Ovary (tissue), 9 donors: Measurements from ENCODE around the gene LSM14A. TPM values are rescaled to one million over a fixed set of nuclear protein-coding genes. Genes with fewer than 3 reads are reported as not detected.

Source experiments
- DNase-seq, 5 donors: peaks; one replicate each; pipeline ENCODE4 v3.0.0-alpha.2; 2019 to 2020
- H3K27ac ChIP-seq, 2 donors: fragments of 200-600 bp; one replicate each; pipeline versions ENCODE4 v1.5.1 to v1.8.0; 2019 to 2022
- H3K27me3 ChIP-seq: fragments of 200-600 bp; one replicate; pipeline ENCODE4 v1.8.0; 2022
- H3K36me3 ChIP-seq: fragments of 200-600 bp; sonication (generic); one replicate; pipeline ENCODE4 v1.5.1; 2019
- H3K4me1 ChIP-seq: one replicate; pipeline ENCODE4 v1.8.1; 2013; ENCODE audit warnings: mild to moderate bottlenecking, moderate library complexity; ENCODE audit not compliant: insufficient read depth
- H3K4me3 ChIP-seq: fragments of 200-600 bp; sonication (generic); one replicate; pipeline ENCODE4 v1.5.1; 2017
- H3K9me3 ChIP-seq, 2 donors: fragments of 200-600 bp in 1 of 2; sonication (generic) in 1 of 2; one replicate each; pipeline versions ENCODE4 v1.5.1 to v1.8.1; 2013 to 2019; ENCODE audit warnings: mild to moderate bottlenecking in 1 of 2, moderate library complexity in 1 of 2
- CTCF ChIP-seq, 3 donors: fragments of 450-650 bp in 2 of 3; fragments of 200-600 bp in 1 of 3; IDR thresholded peaks; one replicate each; pipeline versions ENCODE4 v1.5.1 to v1.8.0; 2016 to 2022; ENCODE audit warnings: antibody characterized with exemption in 3 of 3, mild to moderate bottlenecking in 1 of 3
- EP300 ChIP-seq: sonication (generic); formaldehyde crosslinking; IDR thresholded peaks from one replicate; pipeline ENCODE4 v1.6.1; 2017; ENCODE audit warnings: antibody characterized with exemption
- POLR2A ChIP-seq: fragments of 450-650 bp; IDR thresholded peaks from one replicate; pipeline ENCODE4 v1.6.1; 2017; ENCODE audit warnings: antibody characterized with exemption, mild to moderate bottlenecking, moderate library complexity
- WGBS, 3 donors: extraction: QIAGEN DNeasy Blood & Tissue Kit in 1 of 3; methylation state at CpG; one replicate each; pipeline versions ENCODE4 v1.1.5 to v1.1.7; 2013 to 2017; 5-methylcytosine and 5-hydroxymethylcytosine counted together
- intact Hi-C, 4 donors: fragments of 100-400 bp; cut with DNase I; formaldehyde crosslinking; loops; one replicate each; pipeline versions ENCODE4 v1.11.0 to v1.15.1; 2022 to 2023
- polyA plus RNA-seq, 2 donors: library from polyadenylated mRNA; stranded (reverse); fragments of 200-250 nt in 1 of 2; fragments of 350-450 nt in 1 of 2; fragmentation: Illumina TruSeq in 1 of 2; extraction: RNeasy Lipid Tissue Mini Kit (QIAGEN cat#74804) in 1 of 2; gene quantifications; one replicate each; pipeline ENCODE4 v1.2.3, GENCODE V29; 2013 to 2014
- total RNA-seq, 7 donors: library from RNA; depleted of rRNA in 2 of 7; stranded (reverse); fragments of >200 nt in 2 of 7; fragmentation: NEBNext Ultra II Directional in 3 of 7; extraction: Animal tissue kit (Norgen Biotek cat#: 25700) in 3 of 7; gene quantifications; one replicate each; pipeline versions ENCODE4 v1.1.0 to v1.2.4, GENCODE V29; 2016 to 2023
- donor health status: DM: no; HTN: no; CAD: no; lungs with moderate emphysema.
- donor health status: DM: no; HTN: no; CAD: no.
- donor health status: Bipolar disorder and iron deficiency.
- donor health status: DM: yes; HTN: yes; CAD: no.
- donor health status: DM: no; HTN: no; CAD: no.
- donor health status: DM: yes; HTN: yes; CAD: no.

LSM14A gene
- total and polyA plus RNA-seq, 9 donors, result 85.8 to 130 (median 114) TPM

GRCh38 chr19:34273121-34273520 lies 100.8 kb downstream of the LSM14A start:
- peaks cover 13% of the 10 kb centered on the region for H3K4me1 ChIP-seq
- no peak overlapping the region for H3K27ac ChIP-seq
- intact Hi-C loops, result loop anchor here in 1 of 4 donors (10.0 kb wide), 1 partner anchor 52 kb away; no protein-coding TSS in a partner anchor
- no peaks in the 10 kb centered on the region for H3K27me3 ChIP-seq
- DNase-seq, result no peak
- no peak for TF ChIP-seq POLR2A
- TF ChIP-seq CTCF (IDR thresholded peaks at IDR 0.05), result no peak
- no peak for TF ChIP-seq EP300
- H3K4me3 ChIP-seq, result no peak overlapping the region
- no peaks in the 10 kb centered on the region for H3K9me3 ChIP-seq
- H3K36me3 ChIP-seq, result no peaks in the 10 kb centered on the region
- WGBS, 3 donors, result 83 to 92% (median 86%) methylated on average over 4 of the region's 4 CpGs

GRCh38 chr19:34274284-34274826 lies 102.1 kb downstream of the LSM14A start:
- intact Hi-C loops, result loop anchor here in 1 of 4 donors (10.0 kb wide), 1 partner anchor 50 kb away; no protein-coding TSS in a partner anchor
- no peaks in the 10 kb centered on the region for H3K36me3 ChIP-seq
- no peak for TF ChIP-seq POLR2A
- no peak for TF ChIP-seq EP300
- TF ChIP-seq CTCF (IDR thresholded peaks at IDR 0.05), result no peak
- peaks cover 11% of the 10 kb centered on the region for H3K4me1 ChIP-seq
- H3K9me3 ChIP-seq, result no peaks in the 10 kb centered on the region
- no peak overlapping the region for H3K4me3 ChIP-seq
- no peaks in the 10 kb centered on the region for H3K27me3 ChIP-seq
- DNase-seq, result no peak
- H3K27ac ChIP-seq, result no peak overlapping the region
- 52 to 55% (median 54%) methylated on average over 7 of the region's 7 CpGs for WGBS, 3 donors

- Histone ChIP-seq H3K4me3 (no peak overlapping the region), H3K9me3 (no peaks in the 10 kb centered on the region), H3K4me1 (peaks cover 7% of the 10 kb centered on the region), H3K27ac (no peak overlapping the region), H3K36me3 (no peaks in the 10 kb centered on the region), H3K27me3 (no peaks in the 10 kb centered on the region)
- no peak for TF ChIP-seq EP300
- TF ChIP-seq POLR2A, result no peak
- TF ChIP-seq CTCF (IDR thresholded peaks at IDR 0.05), result no peak
- 14 to 19% (median 19%) methylated on average over 4 of the region's 4 CpGs for WGBS, 3 donors
- no peak for DNase-seq
- intact Hi-C loops, result loop anchor here in 1 of 4 donors (10.0 kb wide), 1 partner anchor 50 kb away; no protein-coding TSS in a partner anchor
These were observed 102.7 kb downstream of the LSM14A start for GRCh38 chr19:34274827-34275625.

- H3K27me3 ChIP-seq, result no peaks in the 10 kb centered on the region
- DNase-seq, result no peak
- TF ChIP-seq POLR2A (no peak), EP300 (no peak), CTCF (IDR thresholded peaks at IDR 0.05) (no peak)
- H3K4me3 ChIP-seq, result no peak overlapping the region
- peaks cover 3% of the 10 kb centered on the region for H3K4me1 ChIP-seq
- 88 to 99% (median 94%) methylated on average over 1 of the region's 1 CpG for WGBS, 3 donors
- H3K27ac ChIP-seq, result no peak overlapping the region
- no peaks in the 10 kb centered on the region for H3K36me3 ChIP-seq
- intact Hi-C loops, result loop anchor here in 1 of 4 donors (10.0 kb wide), 1 partner anchor 49 kb away; no protein-coding TSS in a partner anchor
- H3K9me3 ChIP-seq, result no peaks in the 10 kb centered on the region
These were observed 103.4 kb downstream of the LSM14A start for GRCh38 chr19:34275705-34276104.
